GM18870 (cell line): ENCODE data around the gene SIX5.
"Not testable (repeated sequence)": the region's sequence is repeated elsewhere in the genome, so short reads cannot be mapped to it uniquely, and the experiment has no call there.

Experiments
- ATAC-seq: cut with Tn5 transposase; IDR thresholded peaks from one replicate; pipeline ENCODE4 v1.9.1; 2021; ENCODE audit warnings: moderate library complexity; ENCODE audit not compliant: unreplicated experiment

The SIX5 gene

DNA sequence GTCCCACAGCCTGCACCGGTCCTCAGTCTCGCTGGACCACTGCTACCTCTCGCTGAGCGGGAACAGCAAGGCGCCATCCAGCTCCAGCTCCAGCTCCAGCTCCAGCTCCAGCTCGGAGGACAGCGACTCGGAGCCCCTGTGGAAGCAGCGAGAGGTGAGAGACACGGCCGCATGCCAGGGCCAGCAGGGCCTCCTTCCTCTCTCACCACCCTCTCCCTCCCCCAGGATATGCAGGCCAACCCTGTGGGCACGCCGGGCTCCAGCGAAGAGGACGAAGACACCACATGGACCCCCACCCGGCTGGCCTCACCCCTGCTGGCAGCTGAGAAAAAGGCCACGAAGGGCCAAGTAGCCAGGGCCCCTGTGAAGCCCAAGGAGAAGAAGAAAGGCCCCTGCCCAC is 7.3 kb downstream of the SIX5 start:
- ATAC-seq, result no peak

DNA sequence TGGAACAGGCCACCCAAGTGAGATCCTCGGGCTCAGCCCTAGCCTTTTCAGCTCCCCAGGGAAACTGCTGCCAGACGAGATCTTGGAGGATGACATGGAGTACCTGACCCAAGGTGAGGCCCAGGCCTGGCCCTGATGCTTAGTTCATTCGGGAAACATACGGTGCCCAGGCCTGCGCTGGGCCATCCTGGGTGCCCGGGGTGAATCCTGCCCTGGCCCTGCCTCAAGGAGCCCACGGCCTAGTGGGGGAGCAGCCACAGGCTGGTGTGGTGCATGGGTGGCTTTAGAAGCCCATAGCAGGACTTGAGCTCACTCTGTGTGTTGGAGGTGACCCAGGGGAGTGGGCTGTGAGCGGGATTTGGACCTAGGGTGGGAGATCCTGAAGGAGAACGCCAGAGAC is 10.1 kb downstream of the SIX5 start:
- no peak for ATAC-seq

DNA sequence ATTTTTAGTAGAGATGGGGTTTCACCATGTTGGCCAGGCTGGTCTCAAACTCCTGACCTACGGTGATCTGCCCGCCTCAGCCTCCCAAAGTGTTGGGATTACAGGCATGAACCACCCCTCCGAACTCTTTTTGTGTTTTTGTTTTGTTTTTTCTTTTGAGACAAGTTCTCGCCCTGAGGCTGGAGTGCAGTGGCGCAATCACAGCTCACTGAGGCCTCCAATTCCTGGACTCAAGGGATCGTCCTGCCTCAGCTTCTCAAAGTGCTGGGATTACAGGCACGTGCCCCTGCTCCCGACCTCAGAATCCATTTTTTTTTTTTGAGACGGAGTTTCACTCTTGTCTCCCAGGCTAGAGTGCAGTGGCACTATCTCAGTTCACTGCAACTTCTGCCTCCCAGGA is 11.4 kb downstream of the SIX5 start:
- no peak for ATAC-seq

DNA sequence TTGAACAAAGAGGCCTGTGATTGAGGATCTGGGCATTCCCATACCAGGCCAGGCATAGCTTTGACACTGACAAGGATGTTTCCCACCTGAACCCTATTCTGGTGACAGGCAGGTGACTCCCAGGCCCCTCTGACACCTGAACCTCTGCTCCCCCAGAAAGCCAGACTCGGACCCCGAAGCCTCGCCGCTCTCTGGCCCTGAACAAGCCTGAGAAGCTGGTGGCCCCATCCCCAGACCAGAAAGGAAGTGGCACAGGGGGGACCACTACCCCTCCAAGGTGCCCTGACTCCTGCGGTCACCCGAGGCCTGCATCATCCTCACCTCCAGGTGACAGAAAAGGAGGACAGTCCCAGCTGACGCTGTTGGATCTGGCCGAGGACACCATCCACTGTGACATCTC is 14.7 kb downstream of the SIX5 start:
- no peak for ATAC-seq

DNA sequence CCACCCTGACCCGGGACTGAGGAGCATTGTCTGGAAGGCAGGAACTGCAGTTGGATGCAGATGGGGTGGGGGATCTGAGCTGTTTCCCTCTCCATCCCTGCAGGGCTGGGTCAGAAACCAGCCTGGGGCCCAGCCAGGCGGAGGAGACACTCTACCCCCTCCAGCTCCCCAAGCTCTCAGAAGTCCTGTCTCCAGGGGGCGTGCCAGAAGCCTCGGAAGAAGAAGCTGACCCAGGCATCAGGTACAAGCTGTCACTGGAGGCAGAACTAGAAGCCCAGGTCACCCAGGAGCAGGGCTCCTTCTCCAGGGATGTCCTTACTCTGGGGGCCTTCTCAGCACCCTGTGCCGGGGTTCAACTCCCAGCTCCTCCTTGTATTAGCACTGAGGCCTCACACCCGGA is 15.5 kb downstream of the SIX5 start:
- ATAC-seq, result no peak

DNA sequence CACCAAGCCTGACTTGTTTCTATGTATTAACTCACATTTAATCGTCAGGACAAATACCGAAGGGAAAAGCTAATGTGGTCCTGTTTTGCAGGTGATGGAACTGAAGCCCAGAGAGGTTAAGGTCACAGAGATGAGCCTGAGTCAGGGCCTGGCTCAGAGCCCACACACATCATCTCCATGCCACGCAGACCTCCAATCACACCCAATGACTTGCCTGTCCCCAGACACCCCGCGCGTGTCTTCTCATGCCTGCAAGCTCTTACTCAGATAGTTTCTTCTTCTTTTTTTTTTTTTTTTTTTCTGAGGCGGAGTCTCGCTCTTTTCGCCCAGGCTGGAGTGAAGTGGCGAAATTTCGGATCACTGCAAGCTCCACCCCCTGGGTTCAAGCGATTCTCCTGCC is 16.4 kb downstream of the SIX5 start:
- ATAC-seq, result no peak

DNA sequence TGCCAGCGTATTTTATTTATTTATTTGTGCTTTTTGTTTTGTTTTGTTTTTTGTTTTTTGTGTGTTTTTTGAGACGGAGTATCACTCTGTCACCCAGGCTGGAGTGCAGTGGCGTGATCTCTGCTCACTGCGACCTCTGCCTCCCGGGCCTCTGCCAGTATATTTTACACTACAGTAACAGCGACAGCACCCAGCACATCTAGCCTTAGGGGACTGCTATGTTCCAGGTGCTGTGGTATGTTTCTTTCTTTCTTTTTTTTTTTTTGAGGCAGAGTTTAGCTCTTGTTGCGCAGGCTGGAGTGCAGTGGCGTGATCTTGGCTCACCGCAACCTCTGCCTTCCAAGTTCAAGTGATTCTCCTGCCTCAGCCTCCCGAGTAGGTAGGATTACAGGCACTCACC is 17.6 kb downstream of the SIX5 start:
- ATAC-seq, result not testable (repeated sequence)

DNA sequence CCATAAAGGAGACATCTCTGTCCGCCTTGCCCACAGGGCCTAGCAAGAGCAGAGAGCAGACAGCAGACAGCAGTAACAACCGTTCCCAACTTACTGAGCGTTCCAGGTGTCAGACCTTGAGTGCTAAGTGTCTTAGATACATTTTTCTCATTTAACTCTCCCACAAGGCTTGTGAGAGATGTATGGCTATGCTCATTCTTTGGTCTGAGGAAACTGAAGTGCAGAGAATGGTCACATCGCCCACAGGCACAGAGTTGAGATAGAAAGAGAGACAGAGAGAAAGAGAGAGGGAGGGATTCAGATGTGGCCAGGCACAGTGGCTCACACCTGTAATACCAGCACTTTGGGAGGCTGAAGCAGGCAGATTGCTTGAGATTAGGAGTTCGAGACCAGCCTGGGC is 21.5 kb downstream of the SIX5 start:
- ATAC-seq, result no peak

DNA sequence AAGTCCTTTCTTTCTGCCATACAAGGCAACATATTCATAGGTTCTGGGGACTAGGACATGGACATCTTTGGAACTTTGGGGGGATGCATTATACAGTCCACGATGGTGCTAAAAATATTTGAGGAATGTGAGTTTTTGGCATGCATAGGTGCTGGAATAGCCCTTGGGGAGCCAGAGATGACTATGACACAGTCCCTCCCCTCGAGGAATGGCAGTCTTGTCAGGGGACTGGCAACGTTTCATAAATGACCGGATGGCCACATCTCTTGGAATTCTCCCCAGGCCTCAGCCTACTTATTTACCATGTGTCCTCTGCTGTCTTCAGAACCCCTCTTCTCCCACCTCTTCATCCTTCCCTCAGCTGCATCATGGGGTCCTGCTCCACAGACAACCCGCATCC is 22.2 kb downstream of the SIX5 start:
- no peak for ATAC-seq

DNA sequence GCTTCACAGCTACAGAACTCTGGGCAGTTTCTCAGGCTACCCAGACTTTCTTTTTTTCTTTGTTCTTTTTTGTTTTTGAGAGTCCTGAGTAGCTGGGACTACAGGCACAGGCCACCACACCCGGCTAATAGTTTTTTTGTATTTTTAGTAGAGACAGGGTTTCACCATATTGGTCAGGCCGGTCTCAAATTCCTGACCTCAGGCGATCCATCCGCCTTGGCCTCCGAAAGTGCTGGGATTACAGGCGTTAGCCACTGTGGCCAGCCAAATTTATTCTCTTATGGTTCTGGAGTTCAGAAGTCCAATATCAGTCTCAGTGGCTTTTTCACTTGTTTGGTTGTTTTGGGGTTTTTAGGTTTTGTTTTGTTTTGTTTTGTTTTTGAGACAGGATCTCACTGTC is 23.4 kb downstream of the SIX5 start:
- ATAC-seq, result no peak

DNA sequence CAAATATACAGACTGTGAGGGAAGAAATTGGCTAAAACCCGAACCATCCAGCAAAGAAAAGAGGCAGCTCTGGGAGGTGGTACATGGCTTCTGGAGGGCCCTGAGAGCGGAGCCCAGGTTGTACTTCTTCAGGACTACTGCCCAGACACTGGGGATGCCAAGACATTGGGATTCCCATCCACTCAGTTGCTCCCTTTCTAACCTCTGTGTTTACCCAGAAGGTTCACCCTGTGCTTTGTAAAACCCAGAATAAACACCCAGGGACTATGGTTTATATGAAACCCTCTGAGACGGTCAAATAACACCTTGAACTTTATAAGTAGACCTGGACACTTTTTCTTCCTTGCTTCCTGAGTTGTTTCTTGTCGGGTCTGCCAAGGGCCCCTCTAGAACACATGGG is 26.1 kb downstream of the SIX5 start:
- ATAC-seq, result no peak

DNA sequence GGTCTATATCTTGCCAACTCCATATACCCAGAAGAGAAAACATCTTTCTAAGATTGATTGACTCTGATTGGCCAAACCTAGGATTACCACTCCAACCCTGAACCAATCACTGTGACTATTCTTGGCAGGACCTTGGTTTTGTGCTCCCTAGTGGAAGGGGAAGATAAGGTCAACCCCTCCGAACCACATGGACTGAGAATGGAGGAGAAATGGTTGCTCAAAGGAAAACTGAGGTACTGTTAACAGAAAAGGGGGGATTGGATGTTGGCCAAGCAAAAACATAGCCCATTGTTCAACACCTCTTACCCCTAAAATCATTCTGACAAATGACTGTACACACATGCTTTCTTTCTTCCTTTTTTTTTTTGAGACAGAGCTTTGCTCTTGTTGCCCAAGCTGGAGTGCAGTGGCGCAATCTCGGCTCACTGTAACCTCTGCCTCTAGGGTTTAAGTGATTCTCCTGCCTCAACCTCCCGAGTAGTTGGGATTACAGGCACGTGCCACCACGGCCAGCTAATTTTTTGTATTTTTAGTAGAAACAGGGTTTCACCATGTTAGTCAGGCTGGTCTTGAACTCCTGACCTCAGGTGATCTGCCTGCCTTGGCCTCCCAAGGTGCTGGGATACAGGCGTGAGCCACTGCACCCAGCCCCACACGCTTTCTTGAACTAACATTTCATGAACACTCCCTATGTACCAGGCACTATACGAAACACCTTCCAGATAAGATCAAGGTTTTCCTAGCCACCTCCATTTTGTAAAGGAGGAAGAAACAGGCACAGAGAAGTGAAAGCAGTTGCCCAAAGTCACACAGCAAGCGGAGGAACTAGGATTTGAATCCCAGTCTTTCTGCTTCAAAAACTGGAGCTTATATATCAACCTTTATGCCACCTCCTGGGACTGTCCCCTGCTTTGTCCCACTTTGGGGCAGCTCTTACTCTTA is 29.3 kb downstream of the SIX5 start:
- no peak for ATAC-seq

DNA sequence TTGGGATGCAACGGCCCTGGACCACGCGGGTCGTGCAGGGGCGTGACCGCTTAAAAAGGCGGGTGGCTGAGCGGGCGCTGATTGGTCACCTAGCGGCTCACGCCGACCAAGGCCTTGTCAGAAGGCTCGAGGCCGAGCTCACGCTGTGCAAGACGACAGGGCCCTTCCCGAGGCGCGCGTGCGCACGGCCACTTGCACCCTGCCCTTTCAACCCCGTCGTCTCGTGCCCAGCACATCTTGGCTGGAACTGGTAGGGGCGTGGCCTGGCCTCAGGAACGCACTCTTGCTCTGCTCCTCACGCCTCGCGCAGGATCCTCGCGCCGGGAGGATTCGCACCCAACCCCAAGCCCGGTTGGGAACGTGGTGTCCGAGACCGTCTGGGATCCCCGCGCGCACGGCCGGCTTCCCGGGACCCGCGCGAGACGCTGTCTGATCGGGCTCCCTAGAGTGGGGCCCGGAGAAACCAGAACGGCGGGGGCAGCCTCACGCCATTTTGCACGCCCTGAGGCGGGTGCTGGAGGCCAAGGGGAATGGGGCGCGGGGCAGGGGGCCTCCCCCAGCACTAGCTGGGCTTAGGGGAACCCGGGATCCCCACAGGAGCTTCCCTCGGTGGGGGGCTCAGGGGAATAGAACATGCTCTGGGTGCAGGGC is 35.8 kb downstream of the SIX5 start, which contains the start of gene MEIOSIN:
TSS of gene MEIOSIN (plus strand) at position 280 of the 651 bp plus-strand sequence. CDS start 1,938 bp downstream, outside the sequence.
- ATAC-seq, result no peak

DNA sequence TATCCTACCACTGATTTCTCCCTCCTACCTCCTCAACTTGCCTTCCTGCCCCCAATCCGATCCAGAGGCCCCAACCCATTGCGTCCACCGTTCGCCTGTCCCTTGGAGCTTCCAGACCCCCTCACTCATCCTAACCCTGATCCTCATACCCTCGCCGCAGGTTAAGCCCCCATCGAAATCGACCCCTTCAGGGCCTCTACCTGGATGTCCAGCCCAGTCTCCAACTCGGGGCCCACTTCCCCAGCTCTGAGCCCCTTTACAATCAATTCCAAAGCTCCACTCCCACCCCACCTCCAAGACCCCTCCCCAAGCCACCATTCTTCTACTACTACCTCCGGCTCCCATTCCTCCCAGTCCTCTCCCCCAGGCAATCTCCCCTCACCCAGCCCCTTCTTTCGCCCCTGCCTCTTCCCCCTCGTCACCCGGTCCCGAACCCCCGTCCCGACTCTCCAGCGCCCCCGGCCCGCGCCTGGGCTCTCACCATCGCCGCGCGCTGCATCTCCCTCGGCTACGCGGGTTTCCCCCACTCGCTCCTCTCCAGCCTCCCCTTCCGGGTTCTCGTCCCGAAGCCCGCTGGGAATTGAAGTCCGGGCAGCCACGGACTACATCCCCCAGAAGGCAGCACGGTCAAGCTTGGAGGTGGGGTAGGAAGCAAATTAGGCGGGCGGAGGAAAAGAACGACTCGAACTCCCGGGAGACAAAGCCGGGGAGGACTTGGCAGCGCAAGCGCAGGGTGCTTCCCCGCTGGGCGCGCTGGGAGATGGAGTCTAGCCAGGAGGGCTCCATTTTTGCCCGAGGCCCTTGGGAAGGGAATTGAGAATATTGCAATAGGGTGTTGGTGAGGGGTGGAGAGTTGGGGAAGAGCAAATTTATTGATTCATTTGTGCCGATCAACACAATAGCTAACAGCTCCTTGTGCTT is 38.4 kb downstream of the SIX5 start, which contains the start of gene FBXO46:
TSS of gene FBXO46 (minus strand) at position 529 of the 921 bp plus-strand sequence. CDS start 17,401 bp downstream, outside the sequence.
- ATAC-seq, result peak; percentile 76

DNA sequence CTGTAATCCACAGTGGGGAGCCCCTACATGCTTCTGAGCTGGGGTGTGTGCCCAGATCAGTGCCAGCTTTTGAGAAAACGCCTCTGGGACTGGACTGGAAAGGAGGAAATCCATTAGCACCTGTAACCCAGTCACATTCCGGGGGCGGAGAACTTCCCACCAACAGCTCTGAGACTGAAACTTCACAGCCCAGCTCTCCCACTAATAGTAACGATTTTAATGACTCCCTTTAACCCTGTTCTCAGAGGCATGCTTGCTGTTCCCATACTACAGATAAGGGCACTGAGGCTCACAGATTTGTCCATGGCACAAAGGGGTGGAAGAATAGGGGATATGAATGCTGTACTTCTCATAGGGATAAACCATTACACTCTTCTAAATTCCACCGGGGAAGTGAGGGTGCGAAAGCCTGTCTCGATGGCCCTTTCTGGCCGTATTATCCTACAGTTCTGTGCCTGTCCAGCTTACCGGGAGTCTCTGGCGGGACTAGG is 39.2 kb downstream of the SIX5 start:
- no peak for ATAC-seq

DNA sequence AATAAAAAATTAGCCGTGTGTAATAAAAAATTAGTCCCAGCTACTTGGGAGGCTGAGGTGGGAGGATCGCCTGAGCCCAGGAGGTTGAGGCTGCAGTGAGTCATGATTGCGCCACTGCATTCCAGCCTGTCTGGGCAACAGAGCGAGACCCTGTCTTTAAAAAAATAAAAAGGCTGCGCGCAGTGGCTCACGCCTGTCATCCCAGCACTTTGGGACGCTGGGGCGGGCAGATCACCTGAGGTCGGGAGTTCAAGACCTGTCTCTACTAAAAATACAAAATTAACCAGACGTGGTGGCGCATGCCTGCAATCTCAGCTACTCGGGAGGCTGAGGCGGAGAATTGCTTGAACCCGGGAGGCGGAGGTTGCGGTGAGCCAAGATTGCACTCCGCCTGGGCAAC is 40.4 kb downstream of the SIX5 start:
- ATAC-seq, result not testable (repeated sequence)

DNA sequence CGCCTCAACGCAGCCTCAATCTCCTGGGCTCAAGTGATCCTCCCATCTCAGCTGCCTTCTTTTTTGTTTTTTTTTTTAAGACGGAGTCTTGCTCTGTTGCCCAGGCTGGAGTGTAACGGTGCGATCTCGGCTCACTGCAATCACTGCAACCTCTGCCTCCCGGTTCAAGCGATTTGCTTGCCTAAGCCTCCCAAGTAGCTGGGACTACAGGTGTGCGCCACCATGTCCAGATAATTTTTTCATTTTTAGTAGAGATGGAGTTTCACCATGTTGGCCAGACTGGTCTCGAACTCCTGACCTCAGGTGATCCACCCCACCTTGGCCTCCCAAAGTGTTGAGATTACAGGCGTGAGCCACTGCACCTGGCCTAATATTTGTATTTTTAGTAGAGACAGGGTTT is 49.0 kb downstream of the SIX5 start:
- not testable (repeated sequence) for ATAC-seq

DNA sequence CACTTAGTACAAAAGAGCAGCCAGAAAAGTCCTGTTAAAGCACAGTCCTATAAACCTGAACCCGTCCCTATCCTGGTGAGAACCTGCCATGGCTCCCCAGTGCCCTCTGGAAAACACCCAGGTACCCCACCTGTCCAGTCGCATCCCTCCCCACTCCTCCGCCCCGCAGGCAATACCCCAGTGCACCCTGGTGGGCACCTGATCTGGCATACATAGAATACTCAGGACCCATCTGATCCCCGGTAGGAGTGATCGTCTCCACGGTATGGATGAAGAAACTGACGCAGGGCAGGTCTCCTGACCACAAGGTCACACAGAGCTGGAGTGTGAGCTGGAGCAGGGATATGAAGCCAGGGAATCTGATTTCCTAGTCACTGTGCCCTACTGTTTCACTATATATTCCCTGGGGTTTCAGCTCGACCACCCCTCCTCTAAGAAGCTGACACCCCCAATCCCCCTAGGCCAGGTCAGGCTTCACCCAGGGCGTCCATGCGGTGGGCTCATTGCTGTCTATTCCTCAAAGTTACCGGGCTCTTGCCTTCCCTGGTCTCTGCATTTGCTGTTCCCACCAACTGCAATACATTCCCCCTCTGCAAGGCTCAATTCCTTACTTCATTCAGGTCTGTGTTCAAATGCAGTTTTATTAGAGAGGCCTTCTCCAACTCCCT is 50.9 kb downstream of the SIX5 start:
- ATAC-seq, result no peak

DNA sequence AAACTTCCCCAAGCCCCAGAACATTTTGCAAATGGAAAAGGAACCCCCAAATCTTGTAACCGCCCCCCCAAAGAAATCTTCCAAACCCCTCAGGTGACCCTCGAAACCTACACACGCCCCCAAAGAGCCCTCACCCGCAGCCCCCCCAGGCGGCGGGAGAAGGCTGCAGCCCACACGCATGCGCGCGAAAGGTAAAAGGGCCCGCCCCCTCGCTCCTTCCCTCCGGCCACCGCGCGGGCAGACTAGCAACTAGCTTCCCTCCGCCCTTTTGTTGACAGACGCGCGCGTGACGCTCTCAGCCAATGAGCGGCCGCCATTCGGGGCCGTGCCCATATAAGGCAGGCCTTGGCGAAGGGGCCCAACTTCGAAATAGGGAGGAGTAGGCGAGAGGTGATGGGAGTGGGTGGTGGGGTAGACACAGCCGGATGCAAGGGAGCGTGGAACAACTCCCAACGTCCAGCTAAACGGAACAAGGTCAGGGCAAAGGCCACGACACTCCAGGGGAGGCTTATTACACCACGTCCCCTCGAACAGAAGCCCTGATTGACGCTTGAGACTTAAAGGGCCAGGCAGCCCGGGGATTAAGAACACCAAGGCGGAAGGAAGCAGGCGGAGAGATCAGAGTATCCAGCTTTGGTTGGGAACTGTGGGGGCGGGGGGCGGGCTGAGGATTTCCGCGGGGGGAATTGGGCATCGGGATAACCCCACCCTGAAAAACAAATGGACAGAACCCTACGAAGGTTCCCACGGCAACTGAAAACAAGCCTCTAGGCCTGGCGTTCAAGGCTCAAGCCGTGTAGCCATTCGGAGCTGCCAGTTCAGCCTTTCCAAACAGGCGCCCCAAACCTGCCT is 51.7 kb downstream of the SIX5 start:
- ATAC-seq, result peak; percentile 86
